ENCODE measurements around the gene RTN4RL1. TPM values are rescaled to one million over a fixed set of nuclear protein-coding genes. Genes with fewer than 3 reads are reported as not detected.

RTN4RL1 gene
- total and polyA plus RNA-seq, 2 of the 4 experiments (the other 2 are of a cell fraction): under 0.01 to 0.03 TPM

DNA sequence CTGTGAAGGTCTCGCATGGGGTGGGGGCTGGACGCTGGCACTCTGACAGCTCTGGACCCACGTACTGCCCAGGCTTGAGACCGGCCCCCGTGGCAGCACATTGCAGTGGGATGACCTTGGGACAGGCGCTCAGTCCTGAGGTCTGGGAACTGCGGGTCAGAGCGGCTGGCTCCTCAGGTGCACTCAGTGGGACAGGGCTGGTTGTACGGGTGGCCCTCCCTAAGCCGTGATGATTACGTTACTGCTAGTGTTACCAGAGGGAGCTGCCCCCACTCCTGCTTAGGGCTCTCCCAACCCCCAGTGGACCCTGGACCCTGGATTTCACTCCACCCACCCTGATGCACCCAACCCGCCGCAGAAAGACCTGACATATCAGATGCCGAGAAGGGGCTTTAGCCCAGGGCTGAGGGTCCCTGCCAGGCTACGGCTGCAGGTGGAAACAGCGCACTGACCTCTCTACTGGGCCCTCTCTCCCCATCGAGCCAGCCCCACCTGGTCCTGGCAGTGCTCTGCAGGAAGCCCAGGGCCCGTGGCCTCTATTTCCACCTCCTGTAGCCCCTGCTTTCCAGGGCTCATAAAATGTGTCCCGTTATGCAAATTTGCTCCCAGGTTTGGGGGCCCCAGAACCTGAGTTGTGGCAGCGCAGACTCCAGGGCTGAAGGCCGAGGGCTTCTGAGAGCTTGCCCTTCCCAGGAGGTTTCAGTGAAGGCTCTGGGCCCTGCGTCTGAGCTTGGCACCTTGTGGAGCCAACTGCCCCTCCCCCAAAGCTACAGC, 77.2 kb downstream of the RTN4RL1 start:
- Histone ChIP-seq H3K14ac (replicated peaks; ENCODE audit: low read depth, low read length) (no peak overlapping the region), H2BK5ac (ENCODE audit: low read depth, low read length, poor library complexity, severe bottlenecking) (no peak overlapping the region), H3K4me1 (ENCODE audit: control insufficient read depth, insufficient read depth, low read length) (no peaks in the 10 kb centered on the region), H3K4me2 (ENCODE audit: low read depth, low read length) (no peak overlapping the region), H4K5ac (ENCODE audit: low read depth, low read length) (no peak overlapping the region), H3K79me1 (ENCODE audit: low read depth in 1 of 2, low read length in 2 of 2) (no peaks in the 10 kb centered on the region), H2BK120ac (ENCODE audit: low read depth, low read length) (no peak overlapping the region), H3K4ac (ENCODE audit: low read depth, low read length) (no peak overlapping the region), H3K56ac (ENCODE audit: extremely low read depth, insufficient read depth, low read length) (no peak overlapping the region), H3K27ac (ENCODE audit: insufficient read depth, low read length) (no peak overlapping the region), H3K9ac (ENCODE audit: low read depth, low read length) (no peak overlapping the region), H2AFZ (replicated peaks; ENCODE audit: low read length, poor library complexity) (no peak overlapping the region), H4K8ac (ENCODE audit: low read depth in 2 of 2, low read length in 2 of 2) (no peak overlapping the region), H3K18ac (ENCODE audit: low read depth, low read length) (no peak overlapping the region), H3K4me3 (ENCODE audit: insufficient read depth, low read depth, low read length) (no peak overlapping the region), H4K20me1 (ENCODE audit: insufficient read depth, low read length) (no peaks in the 10 kb centered on the region), H3K36me3 (ENCODE audit: control insufficient read depth, insufficient read depth, low read length) (no peaks in the 10 kb centered on the region), H2AK5ac (ENCODE audit: low read depth, low read length) (no peak overlapping the region), H2AK9ac (replicated peaks; ENCODE audit: low read depth, low read length, poor library complexity) (no peak overlapping the region), H2BK20ac (ENCODE audit: low read depth, low read length) (no peak overlapping the region), H4K91ac (ENCODE audit: insufficient read depth, low read depth, low read length) (no peak overlapping the region), H3K23ac (ENCODE audit: low read depth, low read length) (no peak overlapping the region), H2BK15ac (ENCODE audit: low read depth, low read length) (no peak overlapping the region), H3K9me3 (ENCODE audit: control insufficient read depth, insufficient read depth, low read length) (no peaks in the 10 kb centered on the region), H3K9me1 (ENCODE audit: insufficient read depth, low read length) (0 out of 2 replicates have a peak, but pooled peaks cover 4% of the 10 kb centered on the region), H3K27me3 (ENCODE audit: control insufficient read depth, insufficient read depth, low read length) (peaks cover 19% of the 10 kb centered on the region)
- BruUV-seq (replicated peaks): no TSS peak
- in situ Hi-C loops (cut with MboI; ENCODE audit: low sequenced_read_pairs): no loop called here
- 77% methylated on average over 10 of the region's 22 CpGs; no CpG with 5 or more reads in 1 of the 2 experiments for WGBS, 2 experiments (ENCODE audit: extremely low coverage in 2 of 2, insufficient read length in 1 of 2)
- ChIA-PET POLR2A (ENCODE audit: unreplicated experiment) (no interaction called here), CTCF (no interaction called here)
- dilution Hi-C loops (cut with HindIII; ENCODE audit: low sequenced_read_pairs, unreplicated experiment): no loop called here
- ATAC-seq (ENCODE audit: low read depth) (no peak), DNase-seq (no peak)
- intact Hi-C loops (cut with micrococcal nuclease): no loop called here
- TF ChIP-seq, protein P1, sequence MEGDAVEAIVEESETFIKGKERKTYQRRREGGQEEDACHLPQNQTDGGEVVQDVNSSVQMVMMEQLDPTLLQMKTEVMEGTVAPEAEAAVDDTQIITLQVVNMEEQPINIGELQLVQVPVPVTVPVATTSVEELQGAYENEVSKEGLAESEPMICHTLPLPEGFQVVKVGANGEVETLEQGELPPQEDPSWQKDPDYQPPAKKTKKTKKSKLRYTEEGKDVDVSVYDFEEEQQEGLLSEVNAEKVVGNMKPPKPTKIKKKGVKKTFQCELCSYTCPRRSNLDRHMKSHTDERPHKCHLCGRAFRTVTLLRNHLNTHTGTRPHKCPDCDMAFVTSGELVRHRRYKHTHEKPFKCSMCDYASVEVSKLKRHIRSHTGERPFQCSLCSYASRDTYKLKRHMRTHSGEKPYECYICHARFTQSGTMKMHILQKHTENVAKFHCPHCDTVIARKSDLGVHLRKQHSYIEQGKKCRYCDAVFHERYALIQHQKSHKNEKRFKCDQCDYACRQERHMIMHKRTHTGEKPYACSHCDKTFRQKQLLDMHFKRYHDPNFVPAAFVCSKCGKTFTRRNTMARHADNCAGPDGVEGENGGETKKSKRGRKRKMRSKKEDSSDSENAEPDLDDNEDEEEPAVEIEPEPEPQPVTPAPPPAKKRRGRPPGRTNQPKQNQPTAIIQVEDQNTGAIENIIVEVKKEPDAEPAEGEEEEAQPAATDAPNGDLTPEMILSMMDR (conservative IDR thresholded peaks at IDR 0.05; ENCODE audit: low read depth, low read length): no peak
- TF ChIP-seq RFX5 (IDR thresholded peaks at IDR 0.05; ENCODE audit: low read depth, low read length) (no peak), BHLHE40 (IDR thresholded peaks at IDR 0.05; ENCODE audit: low read depth, low read length) (no peak), MAZ (IDR thresholded peaks at IDR 0.05; ENCODE audit: borderline replicate concordance, low read depth, low read length) (no peak), RAD21 (IDR thresholded peaks at IDR 0.05; ENCODE audit: low read length) (no peak), MXI1 (IDR thresholded peaks at IDR 0.05; ENCODE audit: borderline replicate concordance, low read depth, low read length) (no peak), MAFK (IDR thresholded peaks at IDR 0.05; ENCODE audit: low read depth, low read length) (no peak), RCOR1 (IDR thresholded peaks at IDR 0.05; ENCODE audit: insufficient replicate concordance, low read length) (no peak), CEBPB (IDR thresholded peaks at IDR 0.05; ENCODE audit: low read depth, low read length) (no peak), CHD1 (IDR thresholded peaks at IDR 0.05; ENCODE audit: low read depth, low read length) (no peak), NFE2L2 (IDR thresholded peaks at IDR 0.05; ENCODE audit: low read depth, low read length) (no peak), SMC3 (IDR thresholded peaks at IDR 0.05; ENCODE audit: low read depth, low read length) (no peak), FOS (IDR thresholded peaks at IDR 0.05; ENCODE audit: low read depth, low read length) (no peak), POLR2A (IDR thresholded peaks at IDR 0.05; ENCODE audit: low read depth, low read length) (no peak)
- TF ChIP-seq, protein P2, sequence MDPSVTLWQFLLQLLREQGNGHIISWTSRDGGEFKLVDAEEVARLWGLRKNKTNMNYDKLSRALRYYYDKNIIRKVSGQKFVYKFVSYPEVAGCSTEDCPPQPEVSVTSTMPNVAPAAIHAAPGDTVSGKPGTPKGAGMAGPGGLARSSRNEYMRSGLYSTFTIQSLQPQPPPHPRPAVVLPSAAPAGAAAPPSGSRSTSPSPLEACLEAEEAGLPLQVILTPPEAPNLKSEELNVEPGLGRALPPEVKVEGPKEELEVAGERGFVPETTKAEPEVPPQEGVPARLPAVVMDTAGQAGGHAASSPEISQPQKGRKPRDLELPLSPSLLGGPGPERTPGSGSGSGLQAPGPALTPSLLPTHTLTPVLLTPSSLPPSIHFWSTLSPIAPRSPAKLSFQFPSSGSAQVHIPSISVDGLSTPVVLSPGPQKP (IDR thresholded peaks at IDR 0.05; ENCODE audit: borderline replicate concordance, low read depth, low read length): no peak
- TF ChIP-seq, protein P3, sequence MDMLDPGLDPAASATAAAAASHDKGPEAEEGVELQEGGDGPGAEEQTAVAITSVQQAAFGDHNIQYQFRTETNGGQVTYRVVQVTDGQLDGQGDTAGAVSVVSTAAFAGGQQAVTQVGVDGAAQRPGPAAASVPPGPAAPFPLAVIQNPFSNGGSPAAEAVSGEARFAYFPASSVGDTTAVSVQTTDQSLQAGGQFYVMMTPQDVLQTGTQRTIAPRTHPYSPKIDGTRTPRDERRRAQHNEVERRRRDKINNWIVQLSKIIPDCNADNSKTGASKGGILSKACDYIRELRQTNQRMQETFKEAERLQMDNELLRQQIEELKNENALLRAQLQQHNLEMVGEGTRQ (IDR thresholded peaks at IDR 0.05; ENCODE audit: low read depth, low read length): no peak
